WI38 (cell line): Measurements from ENCODE around the gene STON2.

Experiments used
- H3K4me3 ChIP-seq: 2 replicates; pipeline ENCODE4 v1.5.1; 2011; ENCODE audit warnings: low read depth, mild to moderate bottlenecking, control low read depth, low read length
- TF ChIP-seq, protein P1 (sequence below): IDR thresholded peaks from 2 replicates; pipeline ENCODE4 v1.5.1; 2012; ENCODE audit warnings: low read depth, mild to moderate bottlenecking, control low read depth, low read length

STON2 gene, protein sequence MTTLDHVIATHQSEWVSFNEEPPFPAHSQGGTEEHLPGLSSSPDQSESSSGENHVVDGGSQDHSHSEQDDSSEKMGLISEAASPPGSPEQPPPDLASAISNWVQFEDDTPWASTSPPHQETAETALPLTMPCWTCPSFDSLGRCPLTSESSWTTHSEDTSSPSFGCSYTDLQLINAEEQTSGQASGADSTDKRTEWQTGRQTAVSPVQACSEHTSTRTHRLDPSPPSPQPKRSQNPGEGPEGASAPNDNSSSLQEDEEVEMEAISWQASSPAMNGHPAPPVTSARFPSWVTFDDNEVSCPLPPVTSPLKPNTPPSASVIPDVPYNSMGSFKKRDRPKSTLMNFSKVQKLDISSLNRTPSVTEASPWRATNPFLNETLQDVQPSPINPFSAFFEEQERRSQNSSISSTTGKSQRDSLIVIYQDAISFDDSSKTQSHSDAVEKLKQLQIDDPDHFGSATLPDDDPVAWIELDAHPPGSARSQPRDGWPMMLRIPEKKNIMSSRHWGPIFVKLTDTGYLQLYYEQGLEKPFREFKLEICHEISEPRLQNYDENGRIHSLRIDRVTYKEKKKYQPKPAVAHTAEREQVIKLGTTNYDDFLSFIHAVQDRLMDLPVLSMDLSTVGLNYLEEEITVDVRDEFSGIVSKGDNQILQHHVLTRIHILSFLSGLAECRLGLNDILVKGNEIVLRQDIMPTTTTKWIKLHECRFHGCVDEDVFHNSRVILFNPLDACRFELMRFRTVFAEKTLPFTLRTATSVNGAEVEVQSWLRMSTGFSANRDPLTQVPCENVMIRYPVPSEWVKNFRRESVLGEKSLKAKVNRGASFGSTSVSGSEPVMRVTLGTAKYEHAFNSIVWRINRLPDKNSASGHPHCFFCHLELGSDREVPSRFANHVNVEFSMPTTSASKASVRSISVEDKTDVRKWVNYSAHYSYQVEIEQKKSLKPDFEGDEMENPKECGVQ

GRCh38 chr14:81400202-81400678 is at the start of gene STON2:
Gene STON2, minus strand, starts transcription at chr14:81400324. Its CDS starts 1,942 bp downstream, at chr14:81398382.
- TF ChIP-seq, protein P1, sequence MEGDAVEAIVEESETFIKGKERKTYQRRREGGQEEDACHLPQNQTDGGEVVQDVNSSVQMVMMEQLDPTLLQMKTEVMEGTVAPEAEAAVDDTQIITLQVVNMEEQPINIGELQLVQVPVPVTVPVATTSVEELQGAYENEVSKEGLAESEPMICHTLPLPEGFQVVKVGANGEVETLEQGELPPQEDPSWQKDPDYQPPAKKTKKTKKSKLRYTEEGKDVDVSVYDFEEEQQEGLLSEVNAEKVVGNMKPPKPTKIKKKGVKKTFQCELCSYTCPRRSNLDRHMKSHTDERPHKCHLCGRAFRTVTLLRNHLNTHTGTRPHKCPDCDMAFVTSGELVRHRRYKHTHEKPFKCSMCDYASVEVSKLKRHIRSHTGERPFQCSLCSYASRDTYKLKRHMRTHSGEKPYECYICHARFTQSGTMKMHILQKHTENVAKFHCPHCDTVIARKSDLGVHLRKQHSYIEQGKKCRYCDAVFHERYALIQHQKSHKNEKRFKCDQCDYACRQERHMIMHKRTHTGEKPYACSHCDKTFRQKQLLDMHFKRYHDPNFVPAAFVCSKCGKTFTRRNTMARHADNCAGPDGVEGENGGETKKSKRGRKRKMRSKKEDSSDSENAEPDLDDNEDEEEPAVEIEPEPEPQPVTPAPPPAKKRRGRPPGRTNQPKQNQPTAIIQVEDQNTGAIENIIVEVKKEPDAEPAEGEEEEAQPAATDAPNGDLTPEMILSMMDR, result no peak
- H3K4me3 ChIP-seq, result no peak within 1 kb of the TSS

DNA sequence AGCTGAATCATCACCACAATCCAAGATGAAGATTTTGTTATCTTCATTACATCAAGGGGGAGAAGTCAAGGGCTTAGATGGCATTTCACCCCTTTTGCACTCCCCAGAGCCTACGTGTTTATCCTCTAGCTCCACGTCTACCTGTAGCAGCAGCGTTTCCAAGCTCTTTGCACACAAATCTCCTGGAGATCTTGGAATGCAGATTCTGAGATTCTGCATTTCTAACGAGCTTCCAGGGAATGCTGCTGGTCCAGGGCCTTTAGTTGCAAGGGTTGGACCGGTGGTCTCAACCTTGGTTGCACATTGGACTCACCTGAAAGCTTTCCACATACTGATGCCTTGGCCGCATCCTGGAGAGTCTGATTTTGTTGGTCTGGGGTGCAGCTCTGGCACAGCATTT is 49.5 kb upstream of the STON2 start:
- TF ChIP-seq, protein P1, result no peak
- no peak overlapping the region for H3K4me3 ChIP-seq

DNA sequence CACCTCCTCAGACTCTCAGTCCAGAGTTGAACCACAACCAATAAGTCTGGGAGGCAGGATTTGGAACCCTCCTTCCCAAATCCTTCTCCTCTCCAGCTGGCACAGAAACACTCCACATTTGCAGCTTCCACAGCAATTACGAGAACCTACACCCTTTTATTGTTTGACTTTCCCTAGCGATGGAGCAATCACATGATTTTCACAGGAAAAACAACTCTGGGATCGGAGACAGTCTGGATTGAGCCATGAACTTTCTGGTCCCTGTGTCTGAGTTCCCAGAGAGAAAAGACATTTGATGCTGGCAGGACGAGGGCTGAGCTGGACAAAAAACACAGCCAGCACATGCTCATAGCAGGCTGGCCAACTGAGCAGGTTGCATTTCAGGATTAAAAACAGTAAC is 49.0 kb upstream of the STON2 start:
- TF ChIP-seq, protein P1, result no peak
- no peak overlapping the region for H3K4me3 ChIP-seq

- TF ChIP-seq, protein P1, result no peak
- H3K4me3 ChIP-seq, result no peak overlapping the region
Observed at GRCh38 chr14:81447021-81447764, 47.1 kb upstream of the STON2 start.

GRCh38 chr14:81446279-81447007 is 46.3 kb upstream of the STON2 start:
- H3K4me3 ChIP-seq, result no peak overlapping the region
- TF ChIP-seq, protein P1, result no peak

DNA sequence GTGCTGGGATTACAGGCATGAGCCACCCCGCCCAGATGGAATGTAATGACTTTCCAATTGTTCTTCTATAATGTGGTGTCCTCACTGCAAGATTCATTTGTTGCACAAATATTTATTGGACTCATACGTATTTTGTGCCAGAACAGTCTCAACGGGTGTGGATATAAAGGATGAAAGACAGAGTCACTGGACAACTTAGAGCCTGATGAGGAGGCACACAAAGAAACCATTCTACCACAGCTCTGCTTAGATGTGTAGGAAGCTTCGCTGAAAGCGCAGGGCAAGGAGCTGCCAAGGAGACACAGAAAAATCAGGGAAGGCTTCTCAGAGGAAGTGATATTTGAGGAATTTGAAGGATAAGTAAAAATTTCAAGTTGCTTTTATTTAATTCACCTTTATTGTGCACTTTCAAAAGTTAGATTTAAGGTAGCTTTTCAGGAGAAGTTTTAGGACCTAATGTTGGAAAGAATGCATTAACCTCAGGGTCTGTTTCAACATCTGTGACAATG is 41.6 kb upstream of the STON2 start:
- no peak overlapping the region for H3K4me3 ChIP-seq
- TF ChIP-seq, protein P1, result no peak
